Peyer's patch (tissue), 4 donors: ENCODE results near the gene MCUB.

ENCODE experiments used
- CTCF ChIP-seq, 6 experiments: fragments of 450-650 bp in 4 of 6; fragments of 200-600 bp in 2 of 6; sonication (generic) in 1 of 6; IDR thresholded peaks; one replicate each; pipeline ENCODE4 v1.5.1; 2017 to 2019; ENCODE audit warnings: antibody characterized with exemption in 6 of 6, mild to moderate bottlenecking in 3 of 6, moderate library complexity in 1 of 6
- POLR2A ChIP-seq, 2 donors: fragments of 450-650 bp; IDR thresholded peaks; one replicate each; pipeline ENCODE4 v1.5.1; 2017; ENCODE audit warnings: antibody characterized with exemption in 2 of 2, mild to moderate bottlenecking in 2 of 2, moderate library complexity in 2 of 2

GRCh38 chr4:109562457-109563239, 2.6 kb downstream of the MCUB start:
- TF ChIP-seq POLR2A (IDR thresholded peaks at IDR 0.05) (no peak), CTCF (IDR thresholded peaks at IDR 0.05) (no peak)
